Sigmoid colon (tissue), 4 donors: ENCODE data around the gene NUDT17.
"Not testable (repeated sequence)": the region's sequence is repeated elsewhere in the genome, so short reads cannot be mapped to it uniquely, and the experiment has no call there.

Experiments used
- CTCF ChIP-seq, 4 experiments: fragments of 450-650 bp in 3 of 4; fragments of 200-600 bp in 1 of 4; IDR thresholded peaks; one replicate each; pipeline ENCODE4 v1.5.1; 2016 to 2019; ENCODE audit warnings: antibody characterized with exemption in 4 of 4, mild to moderate bottlenecking in 3 of 4, moderate library complexity in 2 of 4
- POLR2A ChIP-seq, 2 donors: fragments of 450-650 bp; IDR thresholded peaks; one replicate each; pipeline ENCODE4 v1.6.1; 2016; ENCODE audit warnings: antibody characterized with exemption in 2 of 2, mild to moderate bottlenecking in 2 of 2, moderate library complexity in 2 of 2
- POLR2AphosphoS5 ChIP-seq, 4 donors: sonication (generic); formaldehyde crosslinking; IDR thresholded peaks; one replicate each; pipeline ENCODE4 v1.6.1; 2017; ENCODE audit warnings: antibody characterized with exemption in 4 of 4

GRCh38 chr1:145812977-145813810 lies 32.2 kb upstream of the NUDT17 start:
- TF ChIP-seq POLR2AphosphoS5, POLR2A, CTCF (IDR thresholded peaks at IDR 0.05): not testable (repeated sequence)
